K562 (cell line): Measurements from ENCODE around the gene PIGL. TPM values are rescaled to one million over a fixed set of nuclear protein-coding genes. Genes with fewer than 3 reads are reported as not detected.

Experiments
- CBX8 ChIP-seq: fragments of 200-600 bp; sonication (generic); IDR thresholded peaks from 2 replicates; pipeline ENCODE4 v1.6.1; 2012; ENCODE audit warnings: borderline replicate concordance, mixed run types, low read depth, mild to moderate bottlenecking, moderate library complexity, mixed read lengths, low read length, control low read depth, inconsistent platforms; ENCODE audit not compliant: poor library complexity, severe bottlenecking; ENCODE audit errors: extremely low read depth
- MED1 ChIP-seq: sonication (generic); formaldehyde crosslinking; IDR thresholded peaks from 2 replicates; pipeline ENCODE4 v1.8.1; 2023; ENCODE audit warnings: missing genetic modification reagents, borderline replicate concordance
- PML ChIP-seq: IDR thresholded peaks from 2 replicates; pipeline ENCODE4 v1.6.1; 2012; ENCODE audit warnings: low read length, inconsistent platforms
- SRSF7 ChIP-seq: fragments of 200-400 bp; formaldehyde crosslinking; optimal IDR thresholded peaks from 2 replicates; pipeline ENCODE3; 2017; ENCODE audit warnings: mild to moderate bottlenecking, low read depth, low read length
- ZNF444 ChIP-seq: fragments of 250-450 bp; sonication (Bioruptor Pico); IDR thresholded peaks from 2 replicates; pipeline ENCODE4 v1.4.0; 2020; ENCODE audit warnings: mild to moderate bottlenecking, moderate library complexity
- polyA plus RNA-seq, 8 experiments: library from polyadenylated mRNA; depleted of rRNA in 4 of 8; stranded (reverse) in 5 of 8; unstranded in 3 of 8; fragments of >200 nt; fragmentation: Nextera tagmentation in 2 of 8; fragmentation: Illumina TruSeq in 1 of 8; extraction: Ambion mirVana in 2 of 8; extraction: Trizol in 1 of 8; gene quantifications; 2 replicates each; pipeline versions ENCODE4 v1.2.1 to v1.2.3, GENCODE V29; 2011 to 2014; ENCODE audit warnings: inconsistent platforms in 1 of 8, missing spikeins in 1 of 8
- total RNA-seq, 7 experiments: library from RNA; depleted of rRNA in 6 of 7; stranded (reverse); fragments of >200 nt in 6 of 7; fragmentation: Illumina TruSeq in 2 of 7; extraction: Trizol in 2 of 7; gene quantifications; 2 replicates each; pipeline versions ENCODE4 v1.2.1 to v1.2.3, GENCODE V29; 2011 to 2021; ENCODE audit warnings: low replicate concordance in 1 of 7
- TF ChIP-seq, protein P1 (sequence below): sonication (generic); formaldehyde crosslinking; IDR thresholded peaks from 2 replicates; pipeline ENCODE4 v1.8.0; 2023; ENCODE audit warnings: missing genetic modification reagents, mild to moderate bottlenecking, borderline replicate concordance
- TF ChIP-seq, protein P2 (sequence below): fragments of 250-450 bp; sonication (Bioruptor Pico); IDR thresholded peaks from 2 replicates; pipeline ENCODE4 v1.5.0; 2022; ENCODE audit warnings: mild to moderate bottlenecking
- TF ChIP-seq, protein P3 (sequence below): IDR thresholded peaks from 3 replicates; pipeline ENCODE4 v1.6.1; 2011; ENCODE audit warnings: borderline replicate concordance, mild to moderate bottlenecking; ENCODE audit not compliant: insufficient read length, insufficient read depth
- TF ChIP-seq, protein P4 (sequence below): sonication (generic); formaldehyde crosslinking; IDR thresholded peaks from 2 replicates; pipeline ENCODE4 v1.5.0; 2020; ENCODE audit warnings: missing genetic modification reagents
- TF ChIP-seq, protein P5 (sequence below): sonication (generic); formaldehyde crosslinking; IDR thresholded peaks from 2 replicates; pipeline ENCODE4 v1.8.0; 2022; ENCODE audit warnings: missing genetic modification reagents, mild to moderate bottlenecking, borderline replicate concordance
- TF ChIP-seq, protein P6 (sequence below): fragments of 450-650 bp; IDR thresholded peaks from one replicate; pipeline ENCODE4 v1.6.1; 2018; ENCODE audit warnings: mild to moderate bottlenecking, moderate library complexity; ENCODE audit not compliant: partially characterized antibody

Gene PIGL
- total and polyA plus RNA-seq, 9 of the 15 experiments (the other 6 are each of a cell fraction or from before 2014, with no cell fraction given) = 19.9 to 55.3 (median 29.6) TPM

DNA sequence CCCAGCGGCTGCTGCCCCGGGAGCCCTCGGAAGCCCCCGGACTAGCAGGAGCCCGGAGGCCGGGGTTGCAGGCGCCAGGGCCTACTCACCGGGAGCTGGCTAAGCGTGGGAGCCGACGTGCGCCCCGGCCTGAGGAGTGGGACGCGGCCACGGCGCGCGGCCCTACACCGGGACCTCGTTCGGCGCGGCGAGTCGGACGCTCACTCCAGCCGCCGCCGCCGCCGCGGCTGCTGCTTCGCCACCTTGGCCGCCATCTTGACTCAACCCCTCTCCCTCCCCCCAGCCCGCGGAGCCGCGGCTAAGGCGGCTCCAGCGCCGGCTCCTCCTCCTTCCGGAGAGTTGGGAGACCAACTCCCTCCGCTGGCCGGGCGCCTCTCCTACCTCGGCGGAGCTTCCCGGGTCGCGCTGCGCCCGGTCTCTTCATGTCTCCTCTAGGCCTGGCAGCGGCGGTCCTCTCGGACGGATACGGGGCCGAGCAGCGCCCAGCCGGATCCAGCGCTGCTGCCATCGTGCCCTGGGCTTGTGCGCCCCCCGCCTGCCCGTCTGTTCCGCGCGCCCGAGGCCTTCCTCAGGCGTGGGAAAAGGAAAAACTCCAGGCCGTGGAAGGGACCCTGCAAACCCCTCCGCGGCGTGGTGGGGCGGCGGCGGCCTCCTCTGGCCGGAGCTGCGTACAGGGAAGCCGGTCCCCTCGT lies 1.6 kb upstream of the PIGL start, which contains the start of gene NCOR1 (continued):
- TF ChIP-seq, protein P1, sequence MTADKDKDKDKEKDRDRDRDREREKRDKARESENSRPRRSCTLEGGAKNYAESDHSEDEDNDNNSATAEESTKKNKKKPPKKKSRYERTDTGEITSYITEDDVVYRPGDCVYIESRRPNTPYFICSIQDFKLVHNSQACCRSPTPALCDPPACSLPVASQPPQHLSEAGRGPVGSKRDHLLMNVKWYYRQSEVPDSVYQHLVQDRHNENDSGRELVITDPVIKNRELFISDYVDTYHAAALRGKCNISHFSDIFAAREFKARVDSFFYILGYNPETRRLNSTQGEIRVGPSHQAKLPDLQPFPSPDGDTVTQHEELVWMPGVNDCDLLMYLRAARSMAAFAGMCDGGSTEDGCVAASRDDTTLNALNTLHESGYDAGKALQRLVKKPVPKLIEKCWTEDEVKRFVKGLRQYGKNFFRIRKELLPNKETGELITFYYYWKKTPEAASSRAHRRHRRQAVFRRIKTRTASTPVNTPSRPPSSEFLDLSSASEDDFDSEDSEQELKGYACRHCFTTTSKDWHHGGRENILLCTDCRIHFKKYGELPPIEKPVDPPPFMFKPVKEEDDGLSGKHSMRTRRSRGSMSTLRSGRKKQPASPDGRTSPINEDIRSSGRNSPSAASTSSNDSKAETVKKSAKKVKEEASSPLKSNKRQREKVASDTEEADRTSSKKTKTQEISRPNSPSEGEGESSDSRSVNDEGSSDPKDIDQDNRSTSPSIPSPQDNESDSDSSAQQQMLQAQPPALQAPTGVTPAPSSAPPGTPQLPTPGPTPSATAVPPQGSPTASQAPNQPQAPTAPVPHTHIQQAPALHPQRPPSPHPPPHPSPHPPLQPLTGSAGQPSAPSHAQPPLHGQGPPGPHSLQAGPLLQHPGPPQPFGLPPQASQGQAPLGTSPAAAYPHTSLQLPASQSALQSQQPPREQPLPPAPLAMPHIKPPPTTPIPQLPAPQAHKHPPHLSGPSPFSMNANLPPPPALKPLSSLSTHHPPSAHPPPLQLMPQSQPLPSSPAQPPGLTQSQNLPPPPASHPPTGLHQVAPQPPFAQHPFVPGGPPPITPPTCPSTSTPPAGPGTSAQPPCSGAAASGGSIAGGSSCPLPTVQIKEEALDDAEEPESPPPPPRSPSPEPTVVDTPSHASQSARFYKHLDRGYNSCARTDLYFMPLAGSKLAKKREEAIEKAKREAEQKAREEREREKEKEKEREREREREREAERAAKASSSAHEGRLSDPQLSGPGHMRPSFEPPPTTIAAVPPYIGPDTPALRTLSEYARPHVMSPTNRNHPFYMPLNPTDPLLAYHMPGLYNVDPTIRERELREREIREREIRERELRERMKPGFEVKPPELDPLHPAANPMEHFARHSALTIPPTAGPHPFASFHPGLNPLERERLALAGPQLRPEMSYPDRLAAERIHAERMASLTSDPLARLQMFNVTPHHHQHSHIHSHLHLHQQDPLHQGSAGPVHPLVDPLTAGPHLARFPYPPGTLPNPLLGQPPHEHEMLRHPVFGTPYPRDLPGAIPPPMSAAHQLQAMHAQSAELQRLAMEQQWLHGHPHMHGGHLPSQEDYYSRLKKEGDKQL (CRISPR knock-in tag) = no peak
- TF ChIP-seq, protein P2, sequence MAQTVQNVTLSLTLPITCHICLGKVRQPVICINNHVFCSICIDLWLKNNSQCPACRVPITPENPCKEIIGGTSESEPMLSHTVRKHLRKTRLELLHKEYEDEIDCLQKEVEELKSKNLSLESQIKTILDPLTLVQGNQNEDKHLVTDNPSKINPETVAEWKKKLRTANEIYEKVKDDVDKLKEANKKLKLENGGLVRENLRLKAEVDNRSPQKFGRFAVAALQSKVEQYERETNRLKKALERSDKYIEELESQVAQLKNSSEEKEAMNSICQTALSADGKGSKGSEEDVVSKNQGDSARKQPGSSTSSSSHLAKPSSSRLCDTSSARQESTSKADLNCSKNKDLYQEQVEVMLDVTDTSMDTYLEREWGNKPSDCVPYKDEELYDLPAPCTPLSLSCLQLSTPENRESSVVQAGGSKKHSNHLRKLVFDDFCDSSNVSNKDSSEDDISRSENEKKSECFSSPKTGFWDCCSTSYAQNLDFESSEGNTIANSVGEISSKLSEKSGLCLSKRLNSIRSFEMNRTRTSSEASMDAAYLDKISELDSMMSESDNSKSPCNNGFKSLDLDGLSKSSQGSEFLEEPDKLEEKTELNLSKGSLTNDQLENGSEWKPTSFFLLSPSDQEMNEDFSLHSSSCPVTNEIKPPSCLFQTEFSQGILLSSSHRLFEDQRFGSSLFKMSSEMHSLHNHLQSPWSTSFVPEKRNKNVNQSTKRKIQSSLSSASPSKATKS = no peak
- TF ChIP-seq, protein P3, sequence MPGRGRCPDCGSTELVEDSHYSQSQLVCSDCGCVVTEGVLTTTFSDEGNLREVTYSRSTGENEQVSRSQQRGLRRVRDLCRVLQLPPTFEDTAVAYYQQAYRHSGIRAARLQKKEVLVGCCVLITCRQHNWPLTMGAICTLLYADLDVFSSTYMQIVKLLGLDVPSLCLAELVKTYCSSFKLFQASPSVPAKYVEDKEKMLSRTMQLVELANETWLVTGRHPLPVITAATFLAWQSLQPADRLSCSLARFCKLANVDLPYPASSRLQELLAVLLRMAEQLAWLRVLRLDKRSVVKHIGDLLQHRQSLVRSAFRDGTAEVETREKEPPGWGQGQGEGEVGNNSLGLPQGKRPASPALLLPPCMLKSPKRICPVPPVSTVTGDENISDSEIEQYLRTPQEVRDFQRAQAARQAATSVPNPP = no peak
- TF ChIP-seq ZNF444 (CRISPR knock-in tag) (no peak), CBX8 (no peak), MED1 (CRISPR knock-in tag) (no peak), SRSF7 (no peak), PML (peak; percentile 29; the same call in 1 of the 2 replicates)
- TF ChIP-seq, protein P4, sequence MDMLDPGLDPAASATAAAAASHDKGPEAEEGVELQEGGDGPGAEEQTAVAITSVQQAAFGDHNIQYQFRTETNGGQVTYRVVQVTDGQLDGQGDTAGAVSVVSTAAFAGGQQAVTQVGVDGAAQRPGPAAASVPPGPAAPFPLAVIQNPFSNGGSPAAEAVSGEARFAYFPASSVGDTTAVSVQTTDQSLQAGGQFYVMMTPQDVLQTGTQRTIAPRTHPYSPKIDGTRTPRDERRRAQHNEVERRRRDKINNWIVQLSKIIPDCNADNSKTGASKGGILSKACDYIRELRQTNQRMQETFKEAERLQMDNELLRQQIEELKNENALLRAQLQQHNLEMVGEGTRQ (CRISPR knock-in tag) = no peak
- TF ChIP-seq, protein P5, sequence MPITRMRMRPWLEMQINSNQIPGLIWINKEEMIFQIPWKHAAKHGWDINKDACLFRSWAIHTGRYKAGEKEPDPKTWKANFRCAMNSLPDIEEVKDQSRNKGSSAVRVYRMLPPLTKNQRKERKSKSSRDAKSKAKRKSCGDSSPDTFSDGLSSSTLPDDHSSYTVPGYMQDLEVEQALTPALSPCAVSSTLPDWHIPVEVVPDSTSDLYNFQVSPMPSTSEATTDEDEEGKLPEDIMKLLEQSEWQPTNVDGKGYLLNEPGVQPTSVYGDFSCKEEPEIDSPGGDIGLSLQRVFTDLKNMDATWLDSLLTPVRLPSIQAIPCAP (CRISPR knock-in tag) = no peak
- TF ChIP-seq, protein P6, sequence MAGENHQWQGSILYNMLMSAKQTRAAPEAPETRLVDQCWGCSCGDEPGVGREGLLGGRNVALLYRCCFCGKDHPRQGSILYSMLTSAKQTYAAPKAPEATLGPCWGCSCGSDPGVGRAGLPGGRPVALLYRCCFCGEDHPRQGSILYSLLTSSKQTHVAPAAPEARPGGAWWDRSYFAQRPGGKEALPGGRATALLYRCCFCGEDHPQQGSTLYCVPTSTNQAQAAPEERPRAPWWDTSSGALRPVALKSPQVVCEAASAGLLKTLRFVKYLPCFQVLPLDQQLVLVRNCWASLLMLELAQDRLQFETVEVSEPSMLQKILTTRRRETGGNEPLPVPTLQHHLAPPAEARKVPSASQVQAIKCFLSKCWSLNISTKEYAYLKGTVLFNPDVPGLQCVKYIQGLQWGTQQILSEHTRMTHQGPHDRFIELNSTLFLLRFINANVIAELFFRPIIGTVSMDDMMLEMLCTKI = no peak
